NCI-H128 (cell line): Measurements from ENCODE around the gene SLC35B2.

Experiments used
- DNase-seq: peaks from one replicate; lab custom pipeline; 2025; ENCODE audit not compliant: unreplicated experiment; lab: John Stamatoyannopoulos, UW

SLC35B2 gene

GRCh38 chr6:44286285-44286565, 28.9 kb upstream of the SLC35B2 start:
- DNase-seq, result no peak

- no peak for DNase-seq
These were observed 28.4 kb upstream of the SLC35B2 start for GRCh38 chr6:44285552-44286284.

DNA sequence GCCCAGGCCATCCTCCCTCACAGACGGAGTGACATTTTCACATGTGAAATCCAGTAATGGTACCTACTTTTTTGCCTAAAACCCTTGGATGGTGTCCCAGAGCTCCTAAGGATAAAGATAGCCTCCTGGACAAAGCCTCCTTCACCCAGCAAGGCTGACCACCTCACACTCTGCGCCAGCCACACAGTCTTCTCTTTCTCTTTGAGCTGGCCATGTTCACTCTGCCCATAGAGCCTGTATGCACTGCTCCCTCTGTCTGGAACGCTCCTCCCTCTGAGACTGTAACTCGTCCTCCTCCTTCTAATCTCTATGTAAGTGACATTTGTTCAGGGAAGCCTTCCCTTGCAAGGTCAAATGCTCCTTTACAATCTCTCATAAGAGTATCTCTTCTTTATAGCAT, 27.5 kb upstream of the SLC35B2 start:
- DNase-seq, result no peak

DNA sequence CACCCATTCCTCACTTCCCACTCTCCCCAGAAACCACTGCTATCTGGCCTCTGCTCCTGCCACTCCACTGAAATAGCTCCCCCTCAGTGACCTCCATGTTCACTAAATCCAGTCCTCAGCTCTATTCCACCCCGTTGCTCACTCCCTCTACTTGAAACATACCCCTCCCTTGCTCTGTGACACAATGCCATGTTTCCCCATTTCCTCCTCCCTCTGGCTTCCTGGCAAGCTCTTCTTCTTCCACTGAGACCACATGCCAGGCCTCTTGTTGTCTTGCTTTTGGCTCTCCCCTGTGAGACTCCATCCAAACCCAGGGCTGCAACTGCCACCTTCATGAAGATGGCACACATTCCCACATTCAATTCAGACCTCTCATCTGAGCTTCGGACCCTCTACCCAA, 26.8 kb upstream of the SLC35B2 start:
- DNase-seq, result no peak

GRCh38 chr6:44278774-44279697, 21.7 kb upstream of the SLC35B2 start:
- no peak for DNase-seq

DNA sequence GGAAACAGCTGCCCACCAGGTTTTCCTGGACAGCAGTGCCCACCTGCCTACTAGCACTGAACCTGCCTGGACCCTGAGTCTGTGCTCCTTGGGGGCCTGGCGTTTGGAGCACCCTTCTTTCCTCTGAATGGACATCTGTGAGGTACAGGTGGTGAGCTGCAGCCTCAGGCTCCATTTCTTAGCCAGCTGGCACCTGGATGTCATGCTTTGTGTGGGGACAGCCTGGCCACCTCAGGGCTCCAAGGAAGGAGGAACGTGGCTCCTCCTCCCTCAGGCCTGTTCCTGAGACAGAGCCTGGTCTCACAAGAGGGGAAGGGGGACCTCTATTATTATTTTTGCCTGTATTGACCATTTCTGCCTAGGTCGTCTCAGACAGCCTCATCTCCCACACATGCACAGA, 21.0 kb upstream of the SLC35B2 start:
- DNase-seq, result no peak

- no peak for DNase-seq
These were observed 20.4 kb upstream of the SLC35B2 start for GRCh38 chr6:44277763-44278162.

DNA sequence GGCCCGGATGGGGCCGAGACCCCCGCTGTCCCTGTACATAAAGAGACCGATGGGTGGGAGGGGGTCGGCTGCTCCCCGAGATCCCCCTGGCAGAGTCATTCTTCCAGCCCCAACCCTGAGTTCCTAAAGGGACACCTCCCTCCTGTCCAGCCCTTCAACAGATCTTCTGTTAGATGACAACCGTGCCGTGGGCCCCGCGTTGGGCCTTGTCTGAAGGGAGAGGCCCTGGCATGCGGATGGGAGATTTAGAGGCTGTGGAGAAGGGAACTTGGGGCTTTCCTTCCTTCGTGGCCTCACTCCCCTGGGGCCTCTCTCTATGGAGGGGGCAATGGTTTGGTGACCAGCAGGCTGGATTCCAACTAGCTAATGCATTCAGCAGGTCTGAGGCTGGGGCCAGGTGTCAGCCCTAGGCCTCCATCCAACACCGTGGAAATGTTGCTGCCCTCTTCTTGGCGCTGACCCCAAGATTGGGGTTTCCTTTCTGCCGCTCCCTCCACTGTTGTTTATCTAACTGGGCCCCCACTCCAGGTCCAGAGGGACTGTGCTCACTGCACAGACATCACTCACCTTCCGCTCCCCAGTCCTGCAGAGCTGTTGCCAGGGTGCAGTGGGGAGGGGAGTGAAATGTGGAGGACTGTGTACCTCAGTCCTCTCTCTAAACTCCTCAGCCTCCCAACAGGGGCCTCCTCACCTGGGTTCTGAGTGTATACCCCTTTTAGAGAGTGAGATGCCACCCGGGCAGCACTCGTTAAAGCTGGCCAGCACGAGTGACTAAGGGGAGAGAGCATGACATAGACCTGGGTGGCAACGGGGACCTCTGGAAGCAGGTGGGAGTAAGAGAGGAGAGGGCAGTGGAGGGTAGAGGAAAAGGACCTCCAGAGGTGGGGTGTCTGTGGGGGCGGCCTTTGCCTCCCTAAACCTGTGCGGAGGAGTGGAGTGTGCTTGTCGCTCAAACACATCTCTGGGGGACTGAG, 19.6 kb upstream of the SLC35B2 start:
- no peak for DNase-seq

GRCh38 chr6:44275749-44276648, 18.7 kb upstream of the SLC35B2 start:
- no peak for DNase-seq

- no peak for DNase-seq
These were observed 18.0 kb upstream of the SLC35B2 start for GRCh38 chr6:44275271-44275748.

DNA sequence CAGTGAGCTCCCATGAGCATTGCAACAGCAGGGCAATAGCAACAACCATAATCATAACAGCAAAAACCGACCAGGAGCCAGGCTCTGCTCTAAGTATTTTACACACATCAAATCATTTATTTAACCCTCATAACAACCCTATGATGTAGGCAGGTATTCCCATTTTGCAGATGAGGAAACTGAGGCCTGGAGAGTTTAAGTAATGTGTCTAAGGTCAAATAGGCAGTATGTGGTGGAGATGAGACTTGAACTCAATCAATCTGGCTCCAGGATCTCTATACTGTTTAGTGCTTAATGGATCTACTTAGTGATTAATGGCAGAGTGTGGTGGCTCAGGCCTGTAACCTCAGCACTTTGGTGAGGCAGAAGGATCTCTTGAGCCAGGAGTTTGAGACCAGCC, 16.3 kb upstream of the SLC35B2 start:
- DNase-seq, result no peak

DNA sequence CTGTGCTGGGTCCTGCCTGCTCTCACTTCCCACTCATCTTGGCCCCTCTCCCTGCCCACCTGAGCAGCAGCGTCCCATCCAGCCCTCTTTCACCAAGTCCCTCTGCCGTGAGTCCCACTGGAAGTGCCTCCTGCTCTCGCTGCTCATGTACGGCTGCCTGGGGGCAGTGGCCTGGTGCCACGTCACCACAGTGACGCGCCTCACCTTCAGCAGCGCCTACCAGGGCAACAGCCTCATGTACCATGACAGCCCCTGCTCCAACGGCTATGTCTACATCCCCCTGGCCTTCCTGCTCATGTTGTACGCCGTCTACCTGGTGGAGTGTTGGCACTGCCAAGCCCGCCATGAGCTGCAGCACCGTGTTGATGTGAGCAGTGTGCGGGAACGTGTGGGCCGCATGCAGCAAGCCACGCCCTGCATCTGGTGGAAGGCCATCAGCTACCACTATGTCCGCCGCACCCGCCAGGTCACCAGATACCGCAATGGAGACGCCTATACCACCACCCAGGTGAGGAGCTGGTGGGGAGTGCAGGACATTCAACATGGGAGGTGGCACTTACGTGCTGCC, 15.8 kb upstream of the SLC35B2 start:
- no peak for DNase-seq

DNA sequence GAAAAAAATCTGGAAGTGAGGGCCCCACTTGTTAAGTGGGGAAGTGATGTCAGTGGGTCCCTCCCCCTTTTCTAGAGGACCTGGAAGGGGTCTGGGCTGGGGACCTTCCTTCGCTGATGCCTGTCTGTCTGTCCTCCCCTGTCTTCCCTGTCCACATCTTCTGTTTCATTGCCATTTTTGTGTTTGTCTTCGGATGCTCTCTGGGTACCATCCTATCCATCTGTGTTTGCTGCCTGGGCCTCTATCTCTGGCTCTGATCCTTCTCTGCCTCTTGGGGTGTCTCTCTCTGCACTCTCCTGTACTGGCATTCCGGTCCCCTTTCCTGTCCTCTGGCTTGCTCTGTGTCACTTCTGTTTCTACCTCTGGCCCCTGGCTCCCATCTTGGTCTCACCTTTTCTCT, 15.2 kb upstream of the SLC35B2 start:
- DNase-seq, result no peak

GRCh38 chr6:44271914-44272313, 14.6 kb upstream of the SLC35B2 start:
- no peak for DNase-seq

DNA sequence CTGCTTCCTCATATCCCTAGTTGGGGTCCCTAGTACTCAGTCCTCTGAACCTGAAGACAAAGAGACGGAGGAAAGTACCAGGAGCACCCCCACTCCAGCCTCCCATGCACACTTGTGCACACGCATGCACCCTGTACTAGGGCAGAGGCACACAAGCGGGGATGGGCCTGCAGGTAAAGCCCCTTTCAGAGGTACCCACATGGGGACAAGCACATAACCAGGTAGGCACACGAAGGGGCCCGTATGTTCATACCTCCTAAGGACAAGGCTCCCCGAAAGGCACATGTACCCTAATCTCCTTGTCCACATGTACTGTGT, 14.0 kb upstream of the SLC35B2 start:
- no peak for DNase-seq

- DNase-seq, result peak; percentile 14
These were observed 13.4 kb upstream of the SLC35B2 start for GRCh38 chr6:44270526-44271405.

GRCh38 chr6:44269921-44270525, 12.7 kb upstream of the SLC35B2 start, which contains the start of gene TMEM151B:
Gene TMEM151B (plus strand): TSS chr6:44270450. CDS start chr6:44270743, 293 bp downstream.
- DNase-seq, result no peak

DNA sequence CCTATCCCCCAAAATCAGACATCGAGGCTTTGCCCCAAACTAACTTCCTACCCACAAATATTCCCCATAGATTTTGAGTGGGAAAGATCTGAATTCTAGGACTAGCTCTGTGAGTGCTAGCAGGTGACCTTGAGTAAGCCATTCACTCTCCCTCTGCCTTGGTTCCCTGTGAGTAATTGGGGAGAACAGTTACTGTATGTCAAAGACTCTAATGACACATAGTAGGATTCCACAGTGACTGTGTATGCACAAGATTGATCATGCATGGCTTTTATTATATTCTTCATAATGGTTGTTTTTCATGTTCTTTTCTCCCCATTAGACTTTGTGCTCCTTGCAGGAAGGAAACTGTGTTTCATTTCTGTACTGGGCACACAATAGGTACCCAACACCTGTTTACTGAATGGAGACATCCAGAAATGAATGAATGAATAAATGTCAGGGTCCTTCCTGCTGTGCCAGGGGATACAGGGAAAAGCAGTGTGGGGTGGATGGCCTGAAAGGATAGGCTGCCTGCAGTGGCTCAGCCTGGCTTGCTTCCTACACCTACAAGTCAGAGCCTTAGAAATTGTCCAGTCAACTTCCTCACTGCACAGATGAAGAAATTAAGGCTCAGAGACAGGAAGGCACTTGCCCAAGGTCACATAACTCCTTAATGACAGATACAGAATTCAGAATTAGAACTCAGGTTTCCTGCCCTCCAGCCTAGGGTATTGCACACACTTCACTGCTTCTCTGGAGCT, 12.0 kb upstream of the SLC35B2 start:
- no peak for DNase-seq
